ENCODE data around the gene GAB3. TPM values are rescaled to one million over a fixed set of nuclear protein-coding genes. Genes with fewer than 3 reads are reported as not detected.
"Not testable (repeated sequence)": the region's sequence is repeated elsewhere in the genome, so short reads cannot be mapped to it uniquely, and the experiment has no call there.

The GAB3 gene
- polyA plus RNA-seq, 2 of the 4 experiments (the other 2 are of a cell fraction): 0.13 to 0.39 TPM

DNA sequence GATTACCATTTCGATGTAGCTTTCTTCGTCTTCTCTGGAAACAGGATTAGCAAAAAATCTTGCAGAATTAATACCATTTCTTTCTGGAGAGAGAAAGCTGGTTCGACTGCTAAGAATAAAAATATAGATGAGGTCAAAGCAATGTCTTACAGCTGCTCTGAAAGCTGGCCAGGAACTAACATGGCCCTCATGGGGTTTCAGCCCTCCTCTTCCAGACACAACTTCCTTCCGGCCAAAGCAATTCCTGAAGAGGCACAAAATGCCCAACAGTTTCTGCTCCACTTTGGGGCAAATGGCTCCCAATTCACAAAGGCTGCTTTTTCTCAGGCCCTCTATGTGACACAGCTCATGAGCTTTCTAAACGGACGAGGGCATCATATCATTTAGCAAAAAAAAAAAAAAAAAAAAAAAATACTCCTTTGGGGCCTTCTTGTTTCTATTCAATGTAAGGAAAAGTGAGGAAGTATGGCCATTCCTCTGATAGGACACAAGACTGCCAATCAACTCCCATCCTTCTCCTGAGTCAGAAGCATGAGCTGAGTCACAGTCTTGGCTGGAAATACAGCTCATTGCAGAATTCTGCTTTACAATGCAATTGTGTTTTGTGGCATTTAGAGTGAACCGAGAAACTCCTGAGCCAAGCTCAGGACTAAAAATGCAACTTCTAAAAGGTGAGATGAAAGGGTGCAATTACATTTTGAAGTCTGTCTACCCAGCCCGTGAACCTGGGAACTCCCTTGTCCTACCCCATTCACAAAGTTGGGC lies 54.8 kb downstream of the GAB3 start:
- ATAC-seq (peak in 1 of 2 experiments; percentile 77; a peak in 4 of 6 replicates), DNase-seq (ENCODE audit: low read depth in 1 of 2, low spot score in 1 of 2) (peak in 1 of 2 experiments; percentile 13), FAIRE-seq (no peak)
- H3K9me3 ChIP-seq: no peaks in the 10 kb centered on the region; the same call in 2 of the 3 replicates
- H3K27ac ChIP-seq: peak overlapping the region in 1 of 2 experiments; percentile 19; a peak in 1 of 6 replicates
- peaks cover 3% of the 10 kb centered on the region; the same call in 1 of the 3 replicates for H3K4me1 ChIP-seq
- no peak overlapping the region for H3K4me3 ChIP-seq
- 0 out of 3 replicates have a peak overlapping the region, but pooled peaks have one; percentile 16 for H3K4me2 ChIP-seq
- whole genome bisulfite sequencing (ENCODE audit: missing lambda C conversion rate): 74% methylated on average over 8 of the region's 8 CpGs
- ChIA-PET POLR2A (no interaction called here), CTCF (interaction anchor here (1.7 kb wide), 1 partner anchor 52 kb away, joined by 4 read pairs; no protein-coding TSS in a partner anchor)
- TF ChIP-seq, protein P1, sequence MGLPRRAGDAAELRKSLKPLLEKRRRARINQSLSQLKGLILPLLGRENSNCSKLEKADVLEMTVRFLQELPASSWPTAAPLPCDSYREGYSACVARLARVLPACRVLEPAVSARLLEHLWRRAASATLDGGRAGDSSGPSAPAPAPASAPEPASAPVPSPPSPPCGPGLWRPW (IDR thresholded peaks at IDR 0.05): no peak
- TF ChIP-seq JUNB (IDR thresholded peaks at IDR 0.05) (no peak), HEYL (CRISPR knock-in tag; IDR thresholded peaks at IDR 0.05) (no peak), RAD21 (conservative IDR thresholded peaks at IDR 0.05 in 1 of 2, IDR thresholded peaks at IDR 0.05 in 1 of 2) (no peak), HOXB5 (CRISPR knock-in tag; IDR thresholded peaks at IDR 0.05) (no peak), HOXB13 (CRISPR knock-in tag; IDR thresholded peaks at IDR 0.05; ENCODE audit: low read depth) (no peak), FOSL2 (IDR thresholded peaks at IDR 0.05) (no peak), FOSL2 (CRISPR knock-in tag; IDR thresholded peaks at IDR 0.05) (no peak), KDM5A (IDR thresholded peaks at IDR 0.05) (no peak), GATA3 (IDR thresholded peaks at IDR 0.05; ENCODE audit: borderline replicate concordance) (no peak), MAFK (IDR thresholded peaks at IDR 0.05; ENCODE audit: partially characterized antibody) (no peak), RNF2 (IDR thresholded peaks at IDR 0.05; ENCODE audit: borderline replicate concordance, low read depth) (no peak), TP53 (CRISPR knock-in tag; IDR thresholded peaks at IDR 0.05) (no peak), EP300 (IDR thresholded peaks at IDR 0.05) (no peak)
- TF ChIP-seq, protein P2, sequence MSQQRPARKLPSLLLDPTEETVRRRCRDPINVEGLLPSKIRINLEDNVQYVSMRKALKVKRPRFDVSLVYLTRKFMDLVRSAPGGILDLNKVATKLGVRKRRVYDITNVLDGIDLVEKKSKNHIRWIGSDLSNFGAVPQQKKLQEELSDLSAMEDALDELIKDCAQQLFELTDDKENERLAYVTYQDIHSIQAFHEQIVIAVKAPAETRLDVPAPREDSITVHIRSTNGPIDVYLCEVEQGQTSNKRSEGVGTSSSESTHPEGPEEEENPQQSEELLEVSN (IDR thresholded peaks at IDR 0.05; ENCODE audit: borderline replicate concordance, low read depth): no peak
- TF ChIP-seq, protein P3, sequence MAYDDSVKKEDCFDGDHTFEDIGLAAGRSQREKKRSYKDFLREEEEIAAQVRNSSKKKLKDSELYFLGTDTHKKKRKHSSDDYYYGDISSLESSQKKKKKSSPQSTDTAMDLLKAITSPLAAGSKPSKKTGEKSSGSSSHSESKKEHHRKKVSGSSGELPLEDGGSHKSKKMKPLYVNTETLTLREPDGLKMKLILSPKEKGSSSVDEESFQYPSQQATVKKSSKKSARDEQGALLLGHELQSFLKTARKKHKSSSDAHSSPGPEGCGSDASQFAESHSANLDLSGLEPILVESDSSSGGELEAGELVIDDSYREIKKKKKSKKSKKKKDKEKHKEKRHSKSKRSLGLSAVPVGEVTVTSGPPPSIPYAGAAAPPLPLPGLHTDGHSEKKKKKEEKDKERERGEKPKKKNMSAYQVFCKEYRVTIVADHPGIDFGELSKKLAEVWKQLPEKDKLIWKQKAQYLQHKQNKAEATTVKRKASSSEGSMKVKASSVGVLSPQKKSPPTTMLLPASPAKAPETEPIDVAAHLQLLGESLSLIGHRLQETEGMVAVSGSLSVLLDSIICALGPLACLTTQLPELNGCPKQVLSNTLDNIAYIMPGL (CRISPR knock-in tag; IDR thresholded peaks at IDR 0.05; ENCODE audit: borderline replicate concordance): no peak

DNA sequence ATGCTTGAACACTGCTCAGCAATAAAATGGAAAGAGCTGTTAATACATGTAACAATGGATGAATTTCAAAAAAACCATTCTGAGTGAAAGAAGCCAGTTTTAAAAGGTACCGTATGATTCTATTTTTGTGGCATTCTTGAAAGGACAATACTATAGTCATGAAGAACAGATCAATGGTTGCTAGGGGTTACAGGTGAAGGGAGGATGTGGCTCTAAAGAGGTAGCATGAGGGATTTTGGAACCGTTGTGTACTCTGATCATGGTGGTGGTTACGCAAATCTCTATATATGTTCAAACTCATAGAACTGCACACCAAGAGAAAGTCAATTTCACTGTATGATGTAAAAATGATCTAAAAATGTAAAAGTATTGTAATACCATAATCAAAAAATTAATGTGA lies 57.5 kb downstream of the GAB3 start:
- TF ChIP-seq CBX2 (IDR thresholded peaks at IDR 0.05; ENCODE audit: borderline replicate concordance, low read depth) (no peak), NR3C1 (IDR thresholded peaks at IDR 0.05) (no peak), RAD21 (conservative IDR thresholded peaks at IDR 0.05 in 1 of 2, IDR thresholded peaks at IDR 0.05 in 1 of 2) (no peak)
- H3K4me1 ChIP-seq: peaks cover 3% of the 10 kb centered on the region; the same call in 1 of the 3 replicates
- no peaks in the 10 kb centered on the region; the same call in 2 of the 3 replicates for H3K9me3 ChIP-seq
- POLR2A ChIA-PET: no interaction called here
- H3K27ac ChIP-seq: no peak overlapping the region
- WGBS (ENCODE audit: missing lambda C conversion rate): 76% methylated on average over 3 of the region's 3 CpGs
- FAIRE-seq: no peak
- no peak overlapping the region for H3K4me2 ChIP-seq
- ATAC-seq: no peak
- CTCF ChIA-PET: interaction anchor here (1.2 kb wide), 1 partner anchor 22 kb away, joined by 4 read pairs; no protein-coding TSS in a partner anchor
- H3K4me3 ChIP-seq: no peak overlapping the region
- DNase-seq (ENCODE audit: low read depth in 1 of 2, low spot score in 1 of 2): no peak

DNA sequence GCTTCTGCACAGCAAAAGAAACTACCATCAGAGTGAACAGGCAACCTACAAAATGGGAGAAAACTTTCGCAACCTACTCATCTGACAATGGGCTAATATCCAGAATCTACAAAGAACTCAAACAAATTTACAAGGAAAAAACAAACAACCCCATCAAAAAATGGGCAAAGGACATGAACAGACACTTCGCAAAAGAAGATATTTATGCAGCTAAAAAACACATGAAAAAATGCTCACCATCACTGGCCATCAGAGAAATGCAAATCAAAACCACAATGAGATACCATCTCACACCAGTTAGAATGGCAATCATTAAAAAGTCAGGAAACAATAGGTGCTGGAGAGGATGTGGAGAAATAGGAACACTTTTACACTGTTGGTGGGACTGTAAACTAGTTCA lies 60.4 kb downstream of the GAB3 start:
- POLR2A ChIA-PET; H3K4me3 ChIP-seq; ATAC-seq; H3K9me3 ChIP-seq; CTCF ChIA-PET; H3K27ac ChIP-seq; DNase-seq (ENCODE audit: low read depth in 1 of 2, low spot score in 1 of 2); H3K4me1 ChIP-seq; H3K4me2 ChIP-seq; FAIRE-seq: not testable (repeated sequence)
- 34% methylated on average over 2 of the region's 2 CpGs for WGBS (ENCODE audit: missing lambda C conversion rate)

DNA sequence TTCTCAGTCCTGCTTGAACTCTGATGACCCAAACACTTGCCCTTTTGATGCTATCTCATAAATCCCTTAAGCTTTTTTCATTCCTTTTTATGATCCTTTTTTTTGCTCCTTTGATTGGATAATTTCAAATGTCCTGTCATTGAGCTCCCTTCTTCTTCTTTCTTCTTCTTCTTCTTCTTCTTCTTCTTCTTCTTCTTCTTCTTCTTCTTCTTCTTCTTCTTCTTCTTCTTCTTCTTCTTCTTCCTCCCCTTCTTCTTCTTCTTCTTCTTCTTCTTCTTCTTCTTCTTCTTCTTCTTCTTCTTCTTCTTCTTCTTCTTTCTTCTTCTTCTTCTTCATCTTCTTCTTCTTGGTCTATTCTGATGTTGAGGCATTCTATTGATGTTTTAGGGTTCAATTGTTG lies 78.8 kb downstream of the GAB3 start:
- H3K4me3 ChIP-seq; H3K4me2 ChIP-seq; DNase-seq (ENCODE audit: low read depth in 1 of 2, low spot score in 1 of 2); H3K9me3 ChIP-seq; POLR2A ChIA-PET; FAIRE-seq; H3K27ac ChIP-seq; H3K4me1 ChIP-seq; ATAC-seq: not testable (repeated sequence)
- CTCF ChIA-PET: interaction anchor here (1.2 kb wide), 1 partner anchor 21 kb away, joined by 4 read pairs; no protein-coding TSS in a partner anchor

DNA sequence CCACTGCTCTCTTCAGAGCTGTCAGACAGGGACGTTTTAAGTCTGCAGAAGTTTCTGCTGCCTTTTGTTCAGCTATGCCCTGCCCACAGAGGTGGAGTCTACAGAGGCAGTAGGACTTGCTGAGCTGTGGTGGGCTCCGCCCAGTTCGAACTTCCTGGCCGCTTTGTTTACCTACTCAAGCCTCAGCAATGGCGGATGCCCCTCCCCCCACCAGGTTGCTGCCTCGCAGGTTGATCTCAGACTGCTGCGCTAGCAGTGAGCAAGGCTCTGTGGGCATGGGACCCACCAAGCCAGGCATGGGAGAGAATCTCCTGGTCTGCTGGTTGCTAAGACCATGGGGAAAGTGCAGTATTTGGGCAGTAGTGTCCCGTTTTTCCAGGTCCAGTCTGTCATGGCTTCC lies 80.0 kb downstream of the GAB3 start:
- CTCF ChIA-PET; DNase-seq (ENCODE audit: low read depth in 1 of 2, low spot score in 1 of 2): not testable (repeated sequence)

More for the DNA sequence above, 80.0 kb downstream of the GAB3 start:
- ATAC-seq, H3K27ac ChIP-seq, H3K4me2 ChIP-seq, FAIRE-seq, POLR2A ChIA-PET, H3K9me3 ChIP-seq, H3K4me1 ChIP-seq, H3K4me3 ChIP-seq: not testable (repeated sequence)
- no CpG with 5 or more reads among the region's 8 CpGs for WGBS (ENCODE audit: missing lambda C conversion rate)

All from A549 (cell line).